H1 (cell line): ENCODE measurements around the gene ARHGAP15.

ENCODE experiments used
- CREB1 ChIP-seq: IDR thresholded peaks from 2 replicates; pipeline ENCODE4 v1.6.1; 2012; ENCODE audit warnings: inconsistent platforms
- EZH2 ChIP-seq: fragments of 200-600 bp; sonication (generic); IDR thresholded peaks from 2 replicates; pipeline ENCODE4 v1.7.1; 2012; ENCODE audit warnings: low read depth, mild to moderate bottlenecking, moderate library complexity, low read length, inconsistent platforms; ENCODE audit not compliant: severe bottlenecking
- POLR2A ChIP-seq, 2 experiments: IDR thresholded peaks; 1 replicate in 1 of 2; 2 replicates in 1 of 2; pipeline ENCODE4 v1.6.1; 2011; ENCODE audit warnings: low read depth in 2 of 2, low read length in 2 of 2, mild to moderate bottlenecking in 2 of 2; ENCODE audit errors: control extremely low read depth in 1 of 2
- POLR2AphosphoS5 ChIP-seq: IDR thresholded peaks from 2 replicates; pipeline ENCODE4 v1.6.1; 2011; ENCODE audit warnings: low read depth, low read length
- RAD21 ChIP-seq, 2 experiments: IDR thresholded peaks in 1 of 2; conservative IDR thresholded peaks in 1 of 2; 2 replicates each; pipeline ENCODE4 v1.6.1; 2011; ENCODE audit warnings: low read depth in 2 of 2, low read length in 2 of 2, improper control_type of control experiment in 1 of 2, inconsistent platforms in 1 of 2, mild to moderate bottlenecking in 1 of 2, moderate library complexity in 1 of 2
- RFX5 ChIP-seq: IDR thresholded peaks from 2 replicates; pipeline ENCODE4 v1.6.1; 2011; ENCODE audit warnings: low read depth, low read length, improper control_type of control experiment, borderline replicate concordance
- RXRA ChIP-seq: IDR thresholded peaks from 2 replicates; pipeline ENCODE4 v1.6.1; 2011; ENCODE audit warnings: low read depth, mild to moderate bottlenecking, low read length, moderate library complexity; ENCODE audit not compliant: insufficient read depth
- SIX5 ChIP-seq: IDR thresholded peaks from 2 replicates; pipeline ENCODE4 v1.6.1; 2011; ENCODE audit warnings: mild to moderate bottlenecking, low read depth, low read length
- YY1 ChIP-seq: IDR thresholded peaks from 2 replicates; pipeline ENCODE4 v1.6.1; 2011; ENCODE audit warnings: low read depth, mild to moderate bottlenecking, low read length
- ZNF274 ChIP-seq: IDR thresholded peaks from 2 replicates; pipeline ENCODE4 v1.7.0; 2012; ENCODE audit warnings: low read length, borderline replicate concordance; ENCODE audit errors: extremely low read depth
- TF ChIP-seq, protein P1 (sequence below), 3 experiments: IDR thresholded peaks; 1 replicate in 2 of 3; 2 replicates in 1 of 3; pipeline versions ENCODE4 v1.5.1 to v1.6.1; 2011; ENCODE audit warnings: low read length in 3 of 3, mild to moderate bottlenecking in 3 of 3, inconsistent platforms in 2 of 3, low read depth in 1 of 3, moderate library complexity in 1 of 3; ENCODE audit not compliant: insufficient read depth in 1 of 3; ENCODE audit errors: control extremely low read depth in 1 of 3

GRCh38 chr2:143473820-143474219 lies 344.6 kb downstream of the ARHGAP15 start:
- TF ChIP-seq POLR2A (IDR thresholded peaks at IDR 0.05; ENCODE audit: control extremely low read depth in 1 of 2, low read depth in 2 of 2, low read length in 2 of 2): no peak
- TF ChIP-seq SIX5: no peak
- TF ChIP-seq, protein P1, sequence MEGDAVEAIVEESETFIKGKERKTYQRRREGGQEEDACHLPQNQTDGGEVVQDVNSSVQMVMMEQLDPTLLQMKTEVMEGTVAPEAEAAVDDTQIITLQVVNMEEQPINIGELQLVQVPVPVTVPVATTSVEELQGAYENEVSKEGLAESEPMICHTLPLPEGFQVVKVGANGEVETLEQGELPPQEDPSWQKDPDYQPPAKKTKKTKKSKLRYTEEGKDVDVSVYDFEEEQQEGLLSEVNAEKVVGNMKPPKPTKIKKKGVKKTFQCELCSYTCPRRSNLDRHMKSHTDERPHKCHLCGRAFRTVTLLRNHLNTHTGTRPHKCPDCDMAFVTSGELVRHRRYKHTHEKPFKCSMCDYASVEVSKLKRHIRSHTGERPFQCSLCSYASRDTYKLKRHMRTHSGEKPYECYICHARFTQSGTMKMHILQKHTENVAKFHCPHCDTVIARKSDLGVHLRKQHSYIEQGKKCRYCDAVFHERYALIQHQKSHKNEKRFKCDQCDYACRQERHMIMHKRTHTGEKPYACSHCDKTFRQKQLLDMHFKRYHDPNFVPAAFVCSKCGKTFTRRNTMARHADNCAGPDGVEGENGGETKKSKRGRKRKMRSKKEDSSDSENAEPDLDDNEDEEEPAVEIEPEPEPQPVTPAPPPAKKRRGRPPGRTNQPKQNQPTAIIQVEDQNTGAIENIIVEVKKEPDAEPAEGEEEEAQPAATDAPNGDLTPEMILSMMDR (IDR thresholded peaks at IDR 0.05; ENCODE audit: control extremely low read depth in 1 of 3, insufficient read depth in 1 of 3, low read depth in 1 of 3, low read length in 3 of 3): no peak
- no peak for TF ChIP-seq EZH2
- TF ChIP-seq RFX5: no peak
- TF ChIP-seq POLR2AphosphoS5: no peak
- TF ChIP-seq YY1: no peak
- no peak for TF ChIP-seq CREB1
- TF ChIP-seq ZNF274: no peak
- TF ChIP-seq RXRA: no peak
- TF ChIP-seq RAD21 (IDR thresholded peaks at IDR 0.05 in 1 of 2, conservative IDR thresholded peaks at IDR 0.05 in 1 of 2; ENCODE audit: low read depth in 2 of 2, low read length in 2 of 2): no peak
